Coronary artery (tissue), 2 donors: ENCODE results near the gene PUM1.

Experiments used
- DNase-seq: peaks from one replicate; pipeline ENCODE4 v3.0.0-alpha.2; 2017; ENCODE audit warnings: low spot score
- H3K27ac ChIP-seq, 2 donors: fragments of 200-600 bp; sonication (generic); one replicate each; pipeline ENCODE4 v1.5.1; 2016 to 2019
- H3K4me3 ChIP-seq: fragments of 200-600 bp; sonication (generic); 2 replicates; pipeline ENCODE4 v1.5.1; 2016; ENCODE audit warnings: mild to moderate bottlenecking, moderate library complexity
- TF ChIP-seq, protein P1 (sequence below): fragments of 200-600 bp; sonication (generic); IDR thresholded peaks from one replicate; pipeline ENCODE4 v1.5.1; 2019; ENCODE audit warnings: antibody characterized with exemption

PUM1 gene

DNA sequence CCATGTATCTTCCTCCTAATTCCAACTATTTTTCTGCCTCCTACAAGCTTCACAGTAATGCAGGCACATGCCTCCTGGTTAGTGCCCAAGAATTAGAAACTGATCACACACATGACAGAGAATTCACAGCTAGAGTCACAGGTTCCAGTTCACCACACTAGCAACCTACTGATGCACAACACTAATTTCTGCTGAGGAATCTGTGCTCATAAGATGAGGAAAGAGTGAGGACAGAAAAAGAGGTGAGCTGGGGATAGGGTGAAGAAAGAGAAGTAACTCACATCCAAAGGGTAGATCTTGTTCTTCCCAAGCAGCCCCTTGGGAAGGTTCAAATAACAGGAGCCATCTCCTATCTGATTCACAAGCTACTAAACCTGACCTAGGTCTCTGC lies 61.3 kb downstream of the PUM1 start:
- TF ChIP-seq, protein P1, sequence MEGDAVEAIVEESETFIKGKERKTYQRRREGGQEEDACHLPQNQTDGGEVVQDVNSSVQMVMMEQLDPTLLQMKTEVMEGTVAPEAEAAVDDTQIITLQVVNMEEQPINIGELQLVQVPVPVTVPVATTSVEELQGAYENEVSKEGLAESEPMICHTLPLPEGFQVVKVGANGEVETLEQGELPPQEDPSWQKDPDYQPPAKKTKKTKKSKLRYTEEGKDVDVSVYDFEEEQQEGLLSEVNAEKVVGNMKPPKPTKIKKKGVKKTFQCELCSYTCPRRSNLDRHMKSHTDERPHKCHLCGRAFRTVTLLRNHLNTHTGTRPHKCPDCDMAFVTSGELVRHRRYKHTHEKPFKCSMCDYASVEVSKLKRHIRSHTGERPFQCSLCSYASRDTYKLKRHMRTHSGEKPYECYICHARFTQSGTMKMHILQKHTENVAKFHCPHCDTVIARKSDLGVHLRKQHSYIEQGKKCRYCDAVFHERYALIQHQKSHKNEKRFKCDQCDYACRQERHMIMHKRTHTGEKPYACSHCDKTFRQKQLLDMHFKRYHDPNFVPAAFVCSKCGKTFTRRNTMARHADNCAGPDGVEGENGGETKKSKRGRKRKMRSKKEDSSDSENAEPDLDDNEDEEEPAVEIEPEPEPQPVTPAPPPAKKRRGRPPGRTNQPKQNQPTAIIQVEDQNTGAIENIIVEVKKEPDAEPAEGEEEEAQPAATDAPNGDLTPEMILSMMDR = no peak
- DNase-seq = no peak
- H3K27ac ChIP-seq = no peak overlapping the region
- no peak overlapping the region for H3K4me3 ChIP-seq

DNA sequence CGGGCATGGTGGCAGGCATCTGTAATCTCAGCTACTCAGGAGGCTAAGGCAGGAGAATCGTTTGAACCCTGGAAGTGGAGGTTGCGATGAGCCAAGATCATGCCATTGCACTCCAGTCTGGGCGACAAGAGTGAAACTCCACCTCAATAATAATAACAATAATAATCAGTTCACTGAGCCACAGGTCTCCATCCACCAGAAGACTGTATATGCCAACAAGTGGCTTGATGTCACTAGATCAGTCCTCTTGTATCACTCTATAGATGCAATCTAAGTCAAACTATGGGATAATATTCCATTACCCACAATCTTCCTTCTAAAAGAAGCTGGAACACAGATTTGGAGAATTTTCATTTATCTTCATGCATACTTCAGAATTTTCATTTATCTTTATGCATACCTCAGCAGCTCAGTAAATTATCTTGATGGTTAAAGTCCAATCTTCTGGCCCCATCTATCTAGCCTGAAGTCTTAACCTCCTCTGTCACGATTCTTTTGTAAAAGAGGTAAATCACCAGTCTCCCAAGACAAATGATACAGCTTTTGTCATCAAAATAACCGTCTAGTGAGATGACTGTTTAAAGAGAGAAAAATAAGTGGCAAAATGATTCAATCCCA lies 61.8 kb downstream of the PUM1 start:
- H3K27ac ChIP-seq = no peak overlapping the region
- TF ChIP-seq, protein P1 = no peak
- no peak overlapping the region for H3K4me3 ChIP-seq
- no peak for DNase-seq

DNA sequence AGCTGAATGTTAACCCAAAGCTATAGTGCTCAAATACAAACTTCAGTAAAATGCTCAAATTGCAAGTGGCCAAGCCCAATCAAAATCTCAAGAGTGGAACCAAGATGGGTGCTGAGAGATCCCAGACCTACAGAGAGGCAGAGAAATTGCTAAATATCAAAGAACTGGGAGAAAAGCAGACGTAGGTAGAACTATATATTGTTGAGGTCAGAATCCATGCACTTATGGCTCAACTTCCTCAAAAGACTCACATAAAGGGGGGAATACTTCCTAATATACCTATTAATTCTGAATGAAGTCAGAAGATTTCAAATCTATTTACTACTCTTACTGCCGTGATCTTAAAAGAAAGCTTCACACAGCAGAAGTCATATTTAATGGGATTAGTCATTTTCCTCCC lies 65.2 kb downstream of the PUM1 start:
- TF ChIP-seq, protein P1 = no peak
- H3K4me3 ChIP-seq = no peak overlapping the region
- H3K27ac ChIP-seq = no peak overlapping the region
- no peak for DNase-seq

DNA sequence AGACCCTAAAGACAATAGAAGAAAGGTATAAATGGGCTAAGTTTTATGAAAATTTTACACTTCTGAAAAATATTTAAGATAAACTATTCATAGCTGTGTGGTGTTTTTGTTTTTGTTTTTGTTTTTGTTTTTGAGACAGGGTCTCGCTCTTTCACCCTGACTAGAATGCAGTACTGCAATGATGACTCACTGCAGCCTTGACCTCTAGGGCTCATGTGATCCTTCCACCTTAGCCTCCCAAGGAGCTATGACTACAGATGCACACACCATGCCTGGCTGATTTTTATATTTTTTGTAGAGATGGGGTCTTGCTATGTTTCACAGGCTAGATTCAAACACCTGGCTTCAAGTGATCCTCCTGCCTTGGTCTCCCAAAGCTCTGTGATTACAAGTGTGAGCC lies 66.6 kb downstream of the PUM1 start:
- no peak overlapping the region for H3K27ac ChIP-seq
- no peak overlapping the region for H3K4me3 ChIP-seq
- TF ChIP-seq, protein P1 = no peak
- DNase-seq = no peak

DNA sequence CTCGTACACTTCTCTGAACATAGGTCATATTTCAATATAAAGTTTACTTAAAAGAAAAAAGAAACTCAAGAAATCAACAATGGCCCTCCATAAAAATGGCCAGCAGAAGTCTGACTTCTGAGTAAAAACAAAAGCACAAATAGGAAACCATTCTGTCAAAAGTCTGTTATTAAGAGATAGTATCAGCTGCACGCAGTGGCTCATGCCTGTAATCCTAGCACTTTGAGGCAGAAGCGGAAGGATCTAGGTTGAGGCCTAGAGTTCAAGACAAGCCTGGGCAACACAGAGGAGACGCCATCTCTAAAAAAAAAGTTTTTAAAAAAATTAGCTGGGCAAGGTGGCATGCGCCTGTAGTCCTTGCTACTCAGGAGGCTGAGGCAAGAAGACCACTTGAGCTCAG lies 67.3 kb downstream of the PUM1 start:
- Histone ChIP-seq H3K27ac (no peak overlapping the region), H3K4me3 (no peak overlapping the region)
- DNase-seq = no peak
- TF ChIP-seq, protein P1 = no peak

DNA sequence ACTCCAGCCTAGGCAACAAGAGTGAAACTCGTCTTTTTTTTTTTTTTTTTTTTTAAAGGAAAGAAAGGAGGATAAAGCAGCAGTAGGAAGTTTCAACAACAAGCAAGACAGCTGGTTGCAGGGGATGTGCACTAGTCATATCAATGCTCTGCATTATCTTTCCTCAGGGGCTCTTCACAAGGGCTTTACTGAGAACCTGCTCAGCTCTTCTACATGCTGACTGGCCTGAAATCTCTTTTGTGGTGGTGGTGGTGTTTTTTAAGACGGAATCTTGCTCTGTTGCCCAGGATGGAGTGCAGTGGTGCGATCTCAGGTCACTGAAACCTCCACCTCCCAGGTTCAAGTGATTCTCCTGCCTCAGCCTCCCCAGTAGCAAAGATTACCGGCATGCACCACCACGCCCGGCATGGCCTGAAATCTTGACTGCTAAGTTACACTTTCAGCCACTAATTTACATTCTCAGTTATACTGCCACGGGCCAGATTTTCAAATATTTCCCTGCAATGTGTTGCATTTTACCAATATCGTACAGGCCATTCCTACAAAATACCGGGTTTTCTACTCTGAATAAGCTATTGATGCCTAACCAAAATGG lies 68.0 kb downstream of the PUM1 start:
- TF ChIP-seq, protein P1 = no peak
- DNase-seq = no peak
- Histone ChIP-seq H3K4me3 (no peak overlapping the region), H3K27ac (no peak overlapping the region)

DNA sequence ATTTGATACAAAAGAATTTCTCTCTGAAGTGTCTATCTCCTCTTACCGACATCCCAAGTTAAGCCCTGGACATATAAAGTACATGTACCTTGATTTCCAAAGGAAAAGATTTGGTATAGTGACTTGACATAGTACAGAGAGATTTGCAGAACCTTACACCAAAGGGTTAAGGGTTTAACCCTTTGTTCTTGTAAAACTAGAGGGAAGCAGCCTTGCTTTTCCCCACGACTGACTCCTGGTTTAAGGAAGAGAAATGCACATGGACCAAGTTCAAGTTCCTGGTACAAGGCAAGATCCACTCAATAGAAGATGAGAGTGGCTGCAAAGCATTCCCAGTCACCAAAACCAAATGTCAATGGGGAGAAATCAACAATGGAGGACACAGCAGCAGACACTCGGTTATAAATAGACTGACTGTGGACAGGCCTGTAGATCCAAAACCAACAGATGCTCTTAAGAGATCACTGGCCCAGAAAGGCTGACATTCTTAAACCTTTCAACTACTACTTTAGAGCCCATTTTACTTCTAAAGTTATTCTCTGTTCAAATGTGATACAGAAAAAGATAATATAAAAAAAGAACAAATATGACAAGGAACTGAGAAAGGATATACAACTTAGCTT lies 69.4 kb downstream of the PUM1 start:
- Histone ChIP-seq H3K27ac (no peak overlapping the region), H3K4me3 (no peak overlapping the region)
- TF ChIP-seq, protein P1 = no peak
- DNase-seq = no peak
